Osteoblast (primary cell): Measurements from ENCODE around the gene EFL1. TPM values are rescaled to one million over a fixed set of nuclear protein-coding genes. Genes with fewer than 3 reads are reported as not detected.
"Not testable (repeated sequence)": the region's sequence is repeated elsewhere in the genome, so short reads cannot be mapped to it uniquely, and the experiment has no call there.

Experiments
- DNase-seq: peaks from one replicate; pipeline ENCODE4 v3.0.0; 2011; ENCODE audit warnings: low spot score, mixed read lengths; ENCODE audit not compliant: insufficient read length; ENCODE audit errors: missing footprints
- H2AFZ ChIP-seq: 2 replicates; pipeline ENCODE4 v1.6.0; 2011; ENCODE audit warnings: mild to moderate bottlenecking, low read length
- H3K27ac ChIP-seq: 2 replicates; pipeline ENCODE4 v1.5.1; 2011; ENCODE audit warnings: mild to moderate bottlenecking, low read depth, low read length, moderate library complexity
- H3K27me3 ChIP-seq: 2 replicates; pipeline ENCODE4 v1.6.0; 2012; ENCODE audit warnings: mild to moderate bottlenecking, control low read depth, inconsistent platforms, low read length, moderate library complexity; ENCODE audit not compliant: insufficient read depth
- H3K36me3 ChIP-seq: 2 replicates; pipeline ENCODE4 v1.5.1; 2011; ENCODE audit warnings: mild to moderate bottlenecking, low read length, control low read depth, moderate library complexity; ENCODE audit not compliant: insufficient read depth
- H3K4me1 ChIP-seq: 2 replicates; pipeline ENCODE4 v1.5.1; 2011; ENCODE audit warnings: mild to moderate bottlenecking, low read length, control low read depth, moderate library complexity; ENCODE audit not compliant: insufficient read depth
- H3K4me2 ChIP-seq: 2 replicates; pipeline ENCODE4 v1.6.0; 2011; ENCODE audit warnings: mild to moderate bottlenecking, low read length; ENCODE audit not compliant: insufficient read depth
- H3K4me3 ChIP-seq: fragments of 200-600 bp; sonication (generic); 3 replicates; pipeline ENCODE4 v1.5.1; 2012; ENCODE audit warnings: mild to moderate bottlenecking, low read length, inconsistent platforms; ENCODE audit not compliant: insufficient read depth
- H3K79me2 ChIP-seq: 2 replicates; pipeline ENCODE4 v1.6.0; 2012; ENCODE audit warnings: mild to moderate bottlenecking, low read length, control low read depth, inconsistent platforms; ENCODE audit not compliant: insufficient read depth
- H3K9me3 ChIP-seq: 2 replicates; pipeline ENCODE4 v1.5.1; 2011; ENCODE audit warnings: low read depth, low read length, control low read depth
- H4K20me1 ChIP-seq: 2 replicates; pipeline ENCODE4 v1.6.0; 2012; ENCODE audit warnings: mild to moderate bottlenecking, low read length, control low read depth; ENCODE audit not compliant: insufficient read depth
- CTCF ChIP-seq: IDR thresholded peaks from 2 replicates; pipeline ENCODE4 v1.5.1; 2011; ENCODE audit warnings: mild to moderate bottlenecking, low read depth, low read length, moderate library complexity; ENCODE audit errors: extremely low read depth
- total RNA-seq: library from RNA; depleted of rRNA; stranded (reverse); fragments of >200 nt; gene quantifications from 2 replicates; pipeline ENCODE4 v1.2.3, GENCODE V29; 2012

EFL1 gene
- total RNA-seq, 1 donor = 32.9 TPM

GRCh38 chr15:82298032-82298431, 35.5 kb upstream of the EFL1 start:
- Histone ChIP-seq H4K20me1 (no peaks in the 10 kb centered on the region), H3K9me3 (no peaks in the 10 kb centered on the region), H3K36me3 (no peaks in the 10 kb centered on the region), H3K4me2 (no peak overlapping the region), H3K4me1 (peaks cover 5% of the 10 kb centered on the region), H2AFZ (no peak overlapping the region), H3K79me2 (no peaks in the 10 kb centered on the region), H3K4me3 (no peak overlapping the region), H3K27ac (no peak overlapping the region), H3K27me3 (no peaks in the 10 kb centered on the region)
- no peak for DNase-seq
- no peak for TF ChIP-seq CTCF

- H4K20me1 ChIP-seq = no peaks in the 10 kb centered on the region
- H2AFZ ChIP-seq = no peak overlapping the region
- DNase-seq = no peak
- no peaks in the 10 kb centered on the region for H3K79me2 ChIP-seq
- H3K4me1 ChIP-seq = peaks cover 5% of the 10 kb centered on the region
- H3K27ac ChIP-seq = no peak overlapping the region
- H3K9me3 ChIP-seq = no peaks in the 10 kb centered on the region
- no peak overlapping the region for H3K4me2 ChIP-seq
- H3K27me3 ChIP-seq = no peaks in the 10 kb centered on the region
- no peak overlapping the region for H3K4me3 ChIP-seq
- no peaks in the 10 kb centered on the region for H3K36me3 ChIP-seq
- no peak for TF ChIP-seq CTCF
Measured at GRCh38 chr15:82297546-82297945, 35.0 kb upstream of the EFL1 start.

- no peak for TF ChIP-seq CTCF
- no peak overlapping the region for H3K4me3 ChIP-seq
- no peaks in the 10 kb centered on the region for H3K27me3 ChIP-seq
- no peaks in the 10 kb centered on the region for H3K9me3 ChIP-seq
- no peaks in the 10 kb centered on the region for H4K20me1 ChIP-seq
- no peak overlapping the region for H3K4me2 ChIP-seq
- no peaks in the 10 kb centered on the region for H3K4me1 ChIP-seq
- no peak overlapping the region for H2AFZ ChIP-seq
- DNase-seq = no peak
- no peaks in the 10 kb centered on the region for H3K79me2 ChIP-seq
- H3K36me3 ChIP-seq = no peaks in the 10 kb centered on the region
- no peak overlapping the region for H3K27ac ChIP-seq
Measured at GRCh38 chr15:82294061-82294690, 31.6 kb upstream of the EFL1 start.

GRCh38 chr15:82292271-82292670, 29.7 kb upstream of the EFL1 start:
- Histone ChIP-seq H3K36me3 (no peaks in the 10 kb centered on the region), H3K27ac (no peak overlapping the region), H3K4me3 (no peak overlapping the region), H3K4me1 (no peaks in the 10 kb centered on the region), H3K79me2 (no peaks in the 10 kb centered on the region), H4K20me1 (no peaks in the 10 kb centered on the region), H3K4me2 (no peak overlapping the region), H2AFZ (no peak overlapping the region), H3K27me3 (no peaks in the 10 kb centered on the region), H3K9me3 (no peaks in the 10 kb centered on the region)
- TF ChIP-seq CTCF = no peak
- no peak for DNase-seq

- not testable (repeated sequence) for DNase-seq, H3K4me1 ChIP-seq, H3K9me3 ChIP-seq, H3K4me3 ChIP-seq, H4K20me1 ChIP-seq, H3K27ac ChIP-seq, H3K79me2 ChIP-seq, H3K36me3 ChIP-seq, H3K4me2 ChIP-seq, H3K27me3 ChIP-seq, H2AFZ ChIP-seq
Measured at GRCh38 chr15:82288202-82288601, 25.7 kb upstream of the EFL1 start.

GRCh38 chr15:82286475-82286874, 23.9 kb upstream of the EFL1 start:
- not testable (repeated sequence) for H3K27ac ChIP-seq, H3K4me1 ChIP-seq

More at GRCh38 chr15:82286475-82286874, 23.9 kb upstream of the EFL1 start:
- not testable (repeated sequence) for H3K9me3 ChIP-seq, H4K20me1 ChIP-seq, H3K4me3 ChIP-seq, H3K27me3 ChIP-seq, H3K36me3 ChIP-seq, H2AFZ ChIP-seq, DNase-seq, H3K4me2 ChIP-seq, H3K79me2 ChIP-seq
